Stimulated activated CD8-positive, alpha-beta memory T cell treated with anti-CD3 and anti-CD28 coated beads, Interleukin-15, amount 100 ng/mL, for 1 hour (primary cell): ENCODE data around the gene TRPM8.

Source experiments
- DNase-seq: peaks from one replicate; pipeline ENCODE4 v3.0.0-alpha.2; 2020; ENCODE audit warnings: low read depth

The TRPM8 gene

GRCh38 chr2:234002281-234002680, 85.1 kb downstream of the TRPM8 start:
- no peak for DNase-seq

GRCh38 chr2:234003972-234004617, 86.9 kb downstream of the TRPM8 start:
- no peak for DNase-seq

DNA sequence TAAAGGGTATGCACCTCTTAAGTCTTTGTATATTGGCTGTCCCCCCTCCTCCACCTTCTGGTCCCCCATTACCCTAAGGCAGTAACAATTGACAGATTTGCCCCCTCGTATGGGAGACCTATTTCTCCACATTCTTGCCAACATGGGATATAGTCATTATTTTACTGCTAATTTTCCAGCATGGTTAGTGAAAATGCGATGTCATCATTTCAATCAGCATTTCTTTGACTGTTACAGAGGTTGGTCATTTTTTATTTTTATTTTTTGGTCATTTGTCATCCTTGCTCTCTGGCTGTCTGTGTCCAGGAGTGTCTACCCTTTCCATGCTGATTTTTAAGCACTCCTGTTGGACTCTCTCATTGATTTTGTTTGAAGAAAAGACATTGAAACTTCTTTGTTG, 88.0 kb downstream of the TRPM8 start:
- no peak for DNase-seq

DNA sequence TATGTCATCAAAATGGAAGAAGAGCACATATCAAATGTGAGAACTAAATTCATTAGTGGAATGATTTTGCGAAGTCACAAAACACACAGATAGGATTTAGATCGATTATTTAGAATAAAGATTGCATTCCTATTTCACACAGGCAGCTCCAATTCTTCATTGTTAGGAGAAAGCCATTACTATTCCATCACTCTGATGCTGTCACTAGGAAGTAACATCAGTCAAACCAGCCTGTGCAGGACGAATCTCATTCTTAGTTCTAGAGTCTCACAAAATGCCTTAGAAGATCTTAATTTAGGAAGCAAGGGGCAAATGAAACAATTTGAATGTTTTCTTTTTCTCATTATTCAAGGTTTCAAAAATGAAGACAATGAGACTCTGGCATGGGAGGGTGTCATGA, 89.3 kb downstream of the TRPM8 start:
- no peak for DNase-seq

DNA sequence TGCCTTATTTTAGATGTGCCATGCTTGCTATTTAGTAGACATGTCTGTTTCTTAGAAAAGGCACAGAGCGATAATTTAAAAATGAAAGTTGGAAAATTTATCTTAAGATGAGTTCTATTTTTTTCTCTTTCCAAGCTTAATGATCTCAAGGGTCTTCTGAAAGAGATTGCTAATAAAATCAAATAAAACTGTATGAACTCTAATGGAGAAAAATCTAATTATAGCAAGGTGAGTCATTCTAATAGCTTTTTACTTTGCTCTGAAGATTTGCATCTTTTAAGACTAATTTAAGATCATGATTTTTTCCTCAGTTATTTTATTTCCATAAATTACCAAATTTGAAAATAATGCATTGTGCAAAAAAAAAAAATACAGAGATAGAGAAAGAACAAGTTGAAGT, 97.3 kb downstream of the TRPM8 start:
- DNase-seq = no peak

- DNase-seq = no peak
These were observed 98.7 kb downstream of the TRPM8 start for GRCh38 chr2:234015861-234016260.

DNA sequence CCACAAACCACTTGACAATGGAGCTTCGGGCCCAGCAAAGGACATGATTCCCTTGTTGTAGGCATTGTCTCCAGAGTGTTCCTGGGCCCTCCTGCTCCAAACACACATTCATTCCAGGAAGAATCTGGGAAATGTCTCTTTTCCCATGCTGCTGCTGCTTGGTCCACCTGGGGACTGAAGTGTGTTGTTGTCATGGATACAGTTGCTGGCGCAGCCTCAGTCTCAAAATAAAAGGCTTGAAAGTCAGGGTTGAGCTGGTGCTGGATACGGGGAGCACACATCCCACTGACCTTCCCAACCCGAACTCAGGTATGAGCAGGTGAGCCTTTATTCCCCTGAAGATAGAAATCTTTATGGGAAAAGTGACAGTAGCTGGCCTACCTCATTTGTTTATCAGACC, 102.7 kb downstream of the TRPM8 start:
- DNase-seq = no peak

DNA sequence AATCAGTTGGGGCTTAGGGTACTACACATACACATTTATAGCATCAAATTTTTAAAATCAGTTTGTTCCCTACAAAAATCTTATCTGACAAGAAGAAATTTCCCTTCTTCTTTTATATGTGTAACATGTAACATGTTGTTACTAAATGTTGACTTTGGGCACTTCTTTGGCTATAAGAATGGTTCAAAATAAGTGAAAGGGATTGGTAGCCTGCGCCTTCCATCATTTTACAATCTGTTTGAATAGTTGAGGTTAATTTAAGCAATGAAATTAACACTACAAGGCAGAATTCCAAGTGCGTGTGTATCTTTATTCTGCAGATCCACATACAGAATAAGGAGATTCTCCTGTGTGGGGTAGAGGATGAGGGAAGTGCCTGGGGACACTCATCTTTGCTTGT, 103.2 kb downstream of the TRPM8 start:
- no peak for DNase-seq

DNA sequence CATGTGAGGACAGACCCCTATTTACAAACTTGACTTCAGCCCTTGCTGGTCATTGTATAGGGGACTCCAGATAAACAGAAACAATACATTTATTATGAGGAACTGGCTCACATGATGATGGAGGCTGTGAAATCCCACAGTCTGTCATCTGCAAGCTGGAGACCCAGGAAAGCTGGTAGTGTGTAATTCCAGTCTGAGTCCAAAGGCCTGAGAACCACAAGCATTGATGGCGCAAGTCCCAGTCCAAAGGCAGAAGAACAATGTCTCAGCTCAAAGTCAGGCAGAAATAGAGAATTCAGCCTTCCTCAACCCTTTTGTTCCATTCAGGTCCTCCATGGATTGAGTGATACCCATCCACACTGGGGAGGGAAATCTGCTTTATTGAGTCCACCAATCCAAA, 105.3 kb downstream of the TRPM8 start:
- DNase-seq = no peak

GRCh38 chr2:234024304-234024703, 107.1 kb downstream of the TRPM8 start:
- DNase-seq = no peak

DNA sequence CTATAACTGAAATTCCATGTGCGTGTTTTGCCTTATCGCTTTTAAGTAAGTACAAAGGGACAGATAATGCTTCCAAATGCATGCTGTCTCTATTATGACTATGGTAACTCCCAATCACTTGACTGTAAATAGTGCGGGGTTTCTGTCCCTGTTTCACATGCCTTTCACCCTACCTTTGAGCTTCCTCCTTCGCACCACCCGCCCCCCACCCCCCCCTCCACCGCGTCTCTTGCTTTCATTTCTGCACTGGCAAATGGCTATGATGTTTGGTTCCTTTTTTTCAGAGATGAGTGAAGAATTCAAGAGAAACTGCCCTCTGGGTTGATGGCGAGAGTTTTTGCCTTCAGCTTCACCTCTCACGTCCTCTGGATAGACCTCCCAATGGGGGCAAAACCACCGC, 108.3 kb downstream of the TRPM8 start:
- no peak for DNase-seq

DNA sequence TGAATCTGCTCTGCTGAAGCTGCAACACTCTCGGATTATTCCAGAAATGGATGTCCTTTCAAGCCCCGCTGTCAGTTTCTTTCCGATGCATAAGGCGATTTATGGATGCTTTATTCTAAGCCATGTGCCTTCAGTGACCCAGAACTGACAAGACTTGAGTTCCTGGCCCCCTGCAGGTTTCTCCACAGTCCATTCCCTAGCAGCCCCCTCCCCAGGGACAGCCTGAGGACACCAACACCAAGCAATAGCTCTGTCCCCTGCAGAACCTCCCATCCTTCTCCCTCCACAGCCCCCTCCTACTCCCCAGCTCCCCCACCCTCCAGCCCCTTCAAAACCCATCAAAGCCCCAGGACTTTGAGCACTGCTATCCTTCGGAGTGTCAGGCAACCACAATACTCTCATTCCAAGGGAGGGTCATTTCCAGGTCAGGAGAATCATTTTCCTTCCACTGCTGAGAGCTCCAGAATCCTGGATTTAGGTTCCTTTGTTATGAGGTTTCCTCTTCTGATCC, 108.8 kb downstream of the TRPM8 start:
- DNase-seq = no peak

DNA sequence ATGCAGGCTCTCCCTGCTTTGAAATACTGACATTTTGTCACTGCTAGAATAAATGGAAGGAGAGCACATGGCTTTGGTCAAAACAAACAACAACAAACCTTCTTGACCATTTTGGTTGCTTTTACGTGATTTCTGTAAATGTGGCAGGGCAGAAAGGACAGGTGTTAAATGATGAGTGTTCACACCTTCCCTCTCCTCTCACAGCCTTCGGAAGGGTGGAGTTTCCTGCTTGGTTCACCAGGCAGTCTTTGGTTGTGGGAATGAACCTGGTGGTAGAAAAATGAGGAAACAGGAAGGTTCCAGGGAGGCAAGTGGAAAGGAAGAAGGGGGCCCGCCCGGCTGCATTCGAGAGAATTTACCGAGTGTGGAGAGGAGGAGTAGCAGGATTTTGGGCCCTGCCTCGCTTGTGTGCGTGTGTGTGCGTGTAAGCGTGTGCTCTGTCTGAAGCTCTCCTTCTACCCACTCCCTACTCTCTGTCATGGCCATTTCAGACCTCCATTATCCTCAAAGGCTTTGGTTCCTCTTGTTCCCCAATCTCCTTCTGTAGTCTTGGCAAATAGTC, 109.6 kb downstream of the TRPM8 start:
- no peak for DNase-seq

GRCh38 chr2:234027641-234028040, 110.5 kb downstream of the TRPM8 start:
- no peak for DNase-seq

GRCh38 chr2:234029150-234029733, 112.1 kb downstream of the TRPM8 start:
- DNase-seq = no peak

GRCh38 chr2:234031207-234031606, 114.0 kb downstream of the TRPM8 start:
- DNase-seq = no peak

DNA sequence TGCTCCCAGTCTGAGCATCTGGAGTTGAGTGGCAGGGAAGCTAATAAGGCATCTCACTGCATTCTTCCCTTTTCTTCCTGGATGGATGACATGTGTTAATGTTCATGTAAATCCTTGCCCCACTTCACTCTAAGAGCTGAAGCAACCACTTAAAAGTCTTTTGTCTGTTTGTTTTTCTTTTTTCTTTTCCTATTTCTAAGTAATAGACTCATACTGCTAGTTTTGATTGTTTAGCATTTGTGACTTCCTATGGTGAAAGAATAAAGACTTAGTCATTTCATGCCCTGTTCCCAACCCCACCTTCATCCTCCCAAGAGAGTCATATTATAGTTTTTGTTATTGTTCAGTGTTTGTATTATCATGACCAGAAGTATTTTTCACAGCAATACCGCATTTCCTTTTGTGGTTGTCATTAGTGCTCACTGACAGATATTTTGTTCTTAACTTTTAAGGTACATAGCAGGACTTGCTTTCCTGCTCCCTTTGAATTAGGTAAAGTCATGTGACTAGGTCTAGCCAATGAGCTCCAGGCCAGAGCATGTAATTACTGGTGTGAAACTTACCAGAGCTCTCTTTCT, 115.2 kb downstream of the TRPM8 start:
- no peak for DNase-seq

- no peak for DNase-seq
These were observed 116.0 kb downstream of the TRPM8 start for GRCh38 chr2:234033174-234033573.

DNA sequence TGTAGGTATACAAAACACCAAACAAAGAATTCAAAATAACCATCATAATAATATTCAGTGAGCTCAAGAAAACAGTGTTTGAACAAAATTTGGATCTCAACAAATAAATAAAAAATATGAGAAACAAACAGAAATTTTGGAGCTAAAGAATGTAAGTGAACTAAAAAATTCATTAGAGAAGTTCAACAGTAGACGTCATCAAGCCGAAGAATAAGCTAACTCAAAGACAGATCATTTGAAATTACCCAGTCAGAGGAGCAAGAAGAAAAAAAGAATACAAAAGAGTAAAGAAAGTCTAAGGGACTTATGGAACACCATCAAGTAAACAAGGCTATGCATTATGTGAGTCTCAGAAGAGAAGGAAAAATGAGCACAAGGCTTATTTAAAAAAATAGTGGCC, 116.7 kb downstream of the TRPM8 start:
- DNase-seq = no peak

DNA sequence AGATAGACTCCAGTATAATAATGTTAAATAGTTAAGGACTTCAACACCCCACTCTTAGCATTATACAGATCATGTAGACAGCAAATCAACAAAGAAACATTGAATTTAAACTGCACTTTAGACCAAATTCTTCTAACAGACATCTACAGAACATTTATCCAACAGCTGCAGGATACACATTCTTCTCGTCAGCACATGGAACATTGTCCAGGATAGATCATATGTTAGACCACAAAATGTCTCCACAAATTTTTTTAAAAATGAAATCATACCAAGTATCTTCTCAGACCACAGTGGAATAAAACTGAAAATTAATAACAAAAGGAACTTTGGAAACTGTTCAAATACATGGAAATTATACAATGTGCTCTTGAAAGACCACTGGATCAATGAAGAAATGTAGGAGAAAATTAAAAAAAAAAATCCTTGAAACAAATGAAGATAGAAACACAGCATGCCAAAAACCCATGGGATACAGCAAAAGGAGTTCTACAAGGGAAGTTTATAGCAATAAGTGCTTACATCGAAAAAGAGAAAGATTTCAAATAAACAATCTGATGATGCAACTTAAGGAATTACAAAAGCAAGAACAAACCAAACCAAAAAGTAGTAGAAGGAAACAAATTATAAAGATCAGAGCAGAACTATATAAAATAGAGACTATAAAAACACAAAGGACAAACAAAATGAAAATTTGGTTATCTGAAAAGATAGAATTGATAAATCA, 121.1 kb downstream of the TRPM8 start:
- DNase-seq = no peak

DNA sequence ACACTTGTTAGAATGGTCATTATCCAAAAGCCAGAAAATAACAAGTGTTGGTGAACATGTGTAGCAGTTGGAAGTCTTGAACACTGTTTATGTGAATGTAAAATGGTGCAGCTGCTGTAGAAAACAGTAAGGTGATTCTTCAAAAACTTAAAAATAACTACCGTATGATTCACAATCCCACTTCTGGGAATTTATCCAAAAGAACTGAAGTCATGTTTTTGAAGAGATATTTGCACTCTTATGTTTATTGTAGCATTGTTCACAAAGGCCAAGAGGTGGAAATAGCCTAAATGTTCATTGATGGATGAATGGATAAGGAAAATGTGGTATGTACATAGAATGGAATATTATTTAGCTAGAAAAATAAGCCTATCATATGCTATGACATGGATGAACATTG, 127.0 kb downstream of the TRPM8 start:
- DNase-seq = no peak

DNA sequence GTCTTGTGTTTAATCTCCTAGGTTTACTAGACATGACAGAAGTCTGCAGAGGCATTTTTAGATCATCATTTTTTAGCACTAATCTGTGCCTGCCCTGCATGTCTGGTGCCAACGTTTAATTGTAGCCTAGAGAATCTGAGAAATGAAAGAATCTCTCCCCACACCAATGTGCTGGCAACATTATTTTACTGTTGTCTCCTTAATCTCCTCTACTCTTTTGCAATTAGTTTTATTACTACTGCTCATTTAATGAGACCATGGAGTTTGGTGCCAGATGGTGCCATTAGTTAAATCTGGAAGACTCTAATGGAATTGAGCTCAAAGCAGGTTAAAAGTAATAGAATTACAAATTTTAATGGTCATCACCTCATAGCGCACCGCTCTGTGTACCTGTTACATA, 129.3 kb downstream of the TRPM8 start:
- no peak for DNase-seq

DNA sequence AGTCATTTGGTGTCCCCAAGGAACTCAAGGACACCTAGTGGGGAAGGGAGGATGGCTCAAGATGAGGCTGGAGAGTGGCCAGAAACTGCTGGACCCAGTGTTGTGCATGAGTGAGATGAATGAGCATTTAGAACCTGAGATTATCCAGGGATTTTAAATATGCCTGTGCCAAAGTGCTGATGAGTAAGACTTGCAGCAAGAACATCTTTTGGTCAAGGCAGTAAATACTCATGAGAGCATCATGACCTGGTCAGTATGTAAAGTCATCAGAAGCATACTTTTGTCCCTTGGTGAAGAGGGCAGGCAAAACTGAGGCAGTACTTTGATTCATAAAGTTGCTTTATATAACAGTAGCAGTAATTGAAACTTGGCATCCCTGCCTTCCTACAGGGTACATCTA, 130.2 kb downstream of the TRPM8 start:
- DNase-seq = no peak
